H9 (cell line): ENCODE measurements around the gene TOP3B. TPM values are rescaled to one million over a fixed set of nuclear protein-coding genes. Genes with fewer than 3 reads are reported as not detected.

Experiments
- DNase-seq: peaks from one replicate; pipeline ENCODE4 v3.0.0-alpha.2; 2017
- H2AFZ ChIP-seq: one replicate; pipeline ENCODE4 v1.6.1; 2013; ENCODE audit warnings: mild to moderate bottlenecking, low read length, control low read depth, moderate library complexity
- H2AK5ac ChIP-seq: 2 replicates; pipeline ENCODE4 v1.6.1; 2013; ENCODE audit warnings: low read length, control low read depth, mixed read lengths; ENCODE audit not compliant: insufficient read length
- H2BK120ac ChIP-seq: one replicate; pipeline ENCODE4 v1.6.1; 2013; ENCODE audit warnings: low read depth, mild to moderate bottlenecking, low read length, control low read depth, inconsistent platforms; ENCODE audit not compliant: poor library complexity, severe bottlenecking
- H2BK12ac ChIP-seq: 2 replicates; pipeline ENCODE4 v1.6.1; 2013; ENCODE audit warnings: low read length, control low read depth, mixed read lengths, low read depth; ENCODE audit not compliant: insufficient read length
- H2BK15ac ChIP-seq: 2 replicates; pipeline ENCODE4 v1.6.1; 2013; ENCODE audit warnings: low read depth, low read length, control low read depth
- H2BK20ac ChIP-seq: one replicate; pipeline ENCODE4 v1.6.1; 2013; ENCODE audit warnings: low read depth, mild to moderate bottlenecking, low read length, control low read depth, inconsistent platforms; ENCODE audit not compliant: poor library complexity, severe bottlenecking
- H2BK5ac ChIP-seq: 2 replicates; pipeline ENCODE4 v1.6.1; 2013; ENCODE audit warnings: low read length, control low read depth, mixed read lengths; ENCODE audit not compliant: insufficient read length
- H3K14ac ChIP-seq: 2 replicates; pipeline ENCODE4 v1.6.1; 2013; ENCODE audit warnings: low read length, control low read depth; ENCODE audit not compliant: insufficient read depth
- H3K18ac ChIP-seq: 2 replicates; pipeline ENCODE4 v1.6.1; 2013; ENCODE audit warnings: low read depth, mild to moderate bottlenecking, mixed read lengths, low read length, control low read depth; ENCODE audit not compliant: insufficient read length
- H3K23ac ChIP-seq: 2 replicates; pipeline ENCODE4 v1.6.1; 2013; ENCODE audit warnings: low read length, control low read depth, mixed read lengths, low read depth; ENCODE audit not compliant: insufficient read length
- H3K23me2 ChIP-seq: 2 replicates; pipeline ENCODE4 v1.6.1; 2013; ENCODE audit warnings: low read depth, mild to moderate bottlenecking, mixed read lengths, low read length, control low read depth; ENCODE audit not compliant: insufficient read length, poor library complexity, severe bottlenecking
- H3K27ac ChIP-seq: 2 replicates; pipeline ENCODE4 v1.5.1; 2013; ENCODE audit warnings: low read length, control low read depth, mixed read lengths, low read depth; ENCODE audit not compliant: insufficient read length
- H3K27me3 ChIP-seq: 2 replicates; pipeline ENCODE4 v1.6.1; 2013; ENCODE audit warnings: low read length, control low read depth, inconsistent platforms; ENCODE audit not compliant: insufficient read depth
- H3K4ac ChIP-seq: 2 replicates; pipeline ENCODE4 v1.6.1; 2013; ENCODE audit warnings: low read depth, mild to moderate bottlenecking, control low read depth, inconsistent platforms, low read length, moderate library complexity
- H3K4me1 ChIP-seq: 2 replicates; pipeline ENCODE4 v1.6.1; 2013; ENCODE audit warnings: low read length, control low read depth, inconsistent platforms; ENCODE audit not compliant: insufficient read depth
- H3K4me2 ChIP-seq: 2 replicates; pipeline ENCODE4 v1.6.1; 2013; ENCODE audit warnings: low read length, control low read depth, mixed read lengths; ENCODE audit not compliant: insufficient read length, insufficient read depth
- H3K56ac ChIP-seq: 2 replicates; pipeline ENCODE4 v1.6.1; 2013; ENCODE audit warnings: low read depth, mild to moderate bottlenecking, mixed read lengths, low read length, control low read depth; ENCODE audit not compliant: insufficient read length
- H3K79me1 ChIP-seq: 2 replicates; pipeline ENCODE4 v1.6.1; 2013; ENCODE audit warnings: low read depth, mild to moderate bottlenecking, moderate library complexity, low read length, control low read depth, inconsistent platforms; ENCODE audit not compliant: insufficient read depth, poor library complexity, severe bottlenecking
- H3K79me2 ChIP-seq: 2 replicates; pipeline ENCODE4 v1.6.1; 2013; ENCODE audit warnings: low read length, control low read depth, inconsistent platforms; ENCODE audit not compliant: insufficient read depth
- H3K9ac ChIP-seq: 2 replicates; pipeline ENCODE4 v1.6.1; 2013; ENCODE audit warnings: low read length, control low read depth, mixed read lengths; ENCODE audit not compliant: insufficient read length; ENCODE audit errors: extremely low read depth
- H3K9me3 ChIP-seq: one replicate; pipeline ENCODE4 v1.6.1; 2013; ENCODE audit warnings: low read depth, low read length, inconsistent platforms; ENCODE audit not compliant: control insufficient read depth
- H3T11ph ChIP-seq: one replicate; pipeline ENCODE4 v1.6.1; 2013; ENCODE audit warnings: mild to moderate bottlenecking, low read length, control low read depth, inconsistent platforms
- H4K20me1 ChIP-seq: one replicate; pipeline ENCODE4 v1.6.1; 2013; ENCODE audit not compliant: control insufficient read depth, insufficient read length, insufficient read depth
- H4K5ac ChIP-seq: 2 replicates; pipeline ENCODE4 v1.6.1; 2013; ENCODE audit warnings: low read depth, mild to moderate bottlenecking, mixed read lengths, low read length, control low read depth; ENCODE audit not compliant: insufficient read length
- H4K8ac ChIP-seq: replicated peaks from 2 replicates; pipeline ENCODE4 v1.6.1; 2013; ENCODE audit warnings: low read length, control low read depth, mixed read lengths, low read depth; ENCODE audit not compliant: insufficient read length
- H4K91ac ChIP-seq: 2 replicates; pipeline ENCODE4 v1.6.1; 2013; ENCODE audit warnings: low read depth, mild to moderate bottlenecking, moderate library complexity, mixed read lengths, low read length, control low read depth; ENCODE audit not compliant: insufficient read length
- H3K27ac Mint-ChIP-seq, 3 experiments: 2 replicates in 2 of 3; 3 replicates in 1 of 3; pipeline ENCODE4 v1.8.0; 2020 to 2021; ENCODE audit warnings: mixed read lengths in 3 of 3, mild to moderate bottlenecking in 1 of 3, moderate library complexity in 1 of 3
- H3K27me3 Mint-ChIP-seq: 2 replicates; pipeline ENCODE4 v1.8.0; 2021; ENCODE audit warnings: low read depth, mild to moderate bottlenecking, moderate library complexity, mixed read lengths
- H3K36me3 Mint-ChIP-seq, 3 experiments: 2 replicates in 2 of 3; 3 replicates in 1 of 3; pipeline ENCODE4 v1.8.0; 2020 to 2021; ENCODE audit warnings: low read depth in 3 of 3, mixed read lengths in 3 of 3; ENCODE audit not compliant: insufficient read depth in 1 of 3
- H3K4me1 Mint-ChIP-seq, 2 experiments: 2 replicates each; pipeline ENCODE4 v1.8.0; 2020; ENCODE audit warnings: mixed read lengths in 2 of 2
- H3K4me3 Mint-ChIP-seq, 2 experiments: 2 replicates in 1 of 2; 3 replicates in 1 of 2; pipeline ENCODE4 v1.8.0; 2020 to 2021; ENCODE audit warnings: mild to moderate bottlenecking in 2 of 2, mixed read lengths in 2 of 2, moderate library complexity in 1 of 2
- H3K9me3 Mint-ChIP-seq, 2 experiments: 2 replicates in 1 of 2; 3 replicates in 1 of 2; pipeline ENCODE4 v1.8.0; 2020; ENCODE audit warnings: mild to moderate bottlenecking in 2 of 2, mixed read lengths in 2 of 2, moderate library complexity in 1 of 2
- WGBS: extraction: QIAGEN DNeasy Blood & Tissue Kit; methylation state at CpG from one replicate; pipeline ENCODE4 v1.1.7; 2013; ENCODE audit warnings: missing lambda C conversion rate, low lambda C conversion rate, mixed read lengths; ENCODE audit not compliant: insufficient read length; ENCODE audit errors: extremely low coverage; 5-methylcytosine and 5-hydroxymethylcytosine counted together
- total RNA-seq: library from RNA; stranded (reverse); gene quantifications from 2 replicates; pipeline ENCODE4 v1.2.1, GENCODE V29; 2021
- TF ChIP-seq, protein P1 (sequence below): fragments of 200-600 bp; sonication (generic); conservative IDR thresholded peaks from 3 replicates; pipeline ENCODE4 v1.8.0; 2021; ENCODE audit warnings: antibody characterized with exemption, mild to moderate bottlenecking

Gene TOP3B
- total RNA-seq, 1 experiment from 2014 or later: 55.2 TPM

DNA sequence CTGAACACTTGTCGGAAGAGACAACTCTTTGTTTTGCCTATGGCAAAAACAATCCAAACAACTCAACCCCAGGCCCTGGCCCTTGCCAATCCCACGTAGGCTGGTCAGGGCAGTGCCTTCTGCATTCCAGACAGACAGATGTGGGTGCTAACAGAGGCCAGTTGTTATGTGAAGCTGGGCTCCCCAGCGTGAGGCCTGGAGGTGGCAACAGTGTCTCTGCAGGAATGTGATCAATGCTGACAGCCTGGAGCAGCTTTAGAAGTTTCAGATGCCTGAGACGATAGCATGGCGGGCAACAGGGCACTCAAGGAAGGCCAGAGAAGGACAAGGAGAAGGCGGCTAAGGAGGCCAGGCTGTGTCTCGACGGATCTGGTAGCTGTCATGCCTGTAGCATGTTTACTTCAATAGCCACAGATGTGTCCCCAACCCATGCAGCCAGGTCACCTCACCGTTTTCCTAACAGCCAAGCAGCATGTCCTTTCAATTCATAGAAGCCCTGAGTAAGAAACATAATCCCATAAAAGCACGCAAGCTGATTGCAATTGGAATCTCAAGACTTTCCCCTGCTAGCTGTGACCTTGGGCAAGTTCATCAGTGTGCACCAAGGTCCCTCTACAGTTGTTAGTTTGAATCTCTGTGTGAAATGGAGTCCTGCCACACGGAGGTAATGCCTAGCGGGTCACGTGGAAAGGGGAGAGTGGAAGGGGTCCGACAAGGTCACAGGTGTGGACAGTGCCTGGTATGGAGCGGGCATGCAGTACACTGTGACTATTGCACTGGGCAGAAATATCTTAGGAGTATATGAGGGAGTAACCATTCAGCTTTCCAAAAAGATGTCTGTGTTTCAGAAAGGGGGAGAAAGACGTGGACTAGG lies 15.7 kb downstream of the TOP3B start:
- no peak overlapping the region for H2BK120ac ChIP-seq
- H3T11ph ChIP-seq: no peak overlapping the region
- H3K23ac ChIP-seq: no peak overlapping the region
- H2BK15ac ChIP-seq: no peak overlapping the region
- H3K14ac ChIP-seq: no peak overlapping the region
- peaks cover 67 to 92% (median 84%) of the 10 kb centered on the region in 3 experiments for H3K36me3 Mint-ChIP-seq
- H4K5ac ChIP-seq: no peak overlapping the region
- H3K4me2 ChIP-seq: no peak overlapping the region
- no CpG with 5 or more reads among the region's 16 CpGs for WGBS
- no peak overlapping the region for H2BK20ac ChIP-seq
- H2BK12ac ChIP-seq: no peak overlapping the region
- H2BK5ac ChIP-seq: no peak overlapping the region
- H3K9ac ChIP-seq: no peak overlapping the region
- no peak overlapping the region for H3K27ac ChIP-seq
- TF ChIP-seq, protein P1, sequence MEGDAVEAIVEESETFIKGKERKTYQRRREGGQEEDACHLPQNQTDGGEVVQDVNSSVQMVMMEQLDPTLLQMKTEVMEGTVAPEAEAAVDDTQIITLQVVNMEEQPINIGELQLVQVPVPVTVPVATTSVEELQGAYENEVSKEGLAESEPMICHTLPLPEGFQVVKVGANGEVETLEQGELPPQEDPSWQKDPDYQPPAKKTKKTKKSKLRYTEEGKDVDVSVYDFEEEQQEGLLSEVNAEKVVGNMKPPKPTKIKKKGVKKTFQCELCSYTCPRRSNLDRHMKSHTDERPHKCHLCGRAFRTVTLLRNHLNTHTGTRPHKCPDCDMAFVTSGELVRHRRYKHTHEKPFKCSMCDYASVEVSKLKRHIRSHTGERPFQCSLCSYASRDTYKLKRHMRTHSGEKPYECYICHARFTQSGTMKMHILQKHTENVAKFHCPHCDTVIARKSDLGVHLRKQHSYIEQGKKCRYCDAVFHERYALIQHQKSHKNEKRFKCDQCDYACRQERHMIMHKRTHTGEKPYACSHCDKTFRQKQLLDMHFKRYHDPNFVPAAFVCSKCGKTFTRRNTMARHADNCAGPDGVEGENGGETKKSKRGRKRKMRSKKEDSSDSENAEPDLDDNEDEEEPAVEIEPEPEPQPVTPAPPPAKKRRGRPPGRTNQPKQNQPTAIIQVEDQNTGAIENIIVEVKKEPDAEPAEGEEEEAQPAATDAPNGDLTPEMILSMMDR: no peak
- H3K27me3 ChIP-seq: no peaks in the 10 kb centered on the region
- peaks cover 2% of the 10 kb centered on the region; the same call in 1 of the 2 replicates for H3K27me3 Mint-ChIP-seq
- H4K20me1 ChIP-seq: no peaks in the 10 kb centered on the region
- no peak overlapping the region for H2AFZ ChIP-seq
- H3K4me3 Mint-ChIP-seq: no peak overlapping the region
- no peak overlapping the region for H3K4ac ChIP-seq
- H3K23me2 ChIP-seq: peaks cover 3% of the 10 kb centered on the region
- no peak overlapping the region for H3K56ac ChIP-seq
- H4K8ac ChIP-seq: no peak overlapping the region
- H4K91ac ChIP-seq: no peak overlapping the region
- no peaks in the 10 kb centered on the region for H3K4me1 Mint-ChIP-seq
- no peaks in the 10 kb centered on the region for H3K79me1 ChIP-seq
- H3K9me3 ChIP-seq: no peaks in the 10 kb centered on the region
- H3K4me1 ChIP-seq: no peaks in the 10 kb centered on the region
- H3K18ac ChIP-seq: no peak overlapping the region
- no peak overlapping the region for H2AK5ac ChIP-seq
- no peaks in the 10 kb centered on the region; a peak in 1 of 5 replicates for H3K9me3 Mint-ChIP-seq
- H3K27ac Mint-ChIP-seq: no peak overlapping the region; a peak in 1 of 7 replicates
- H3K79me2 ChIP-seq: no peaks in the 10 kb centered on the region
- no peak for DNase-seq
